Liver (tissue), 3 donors: ENCODE data around the gene DCST2.

Experiments
- EGR1 ChIP-seq, 2 donors: IDR thresholded peaks; 2 replicates each; pipeline ENCODE4 v1.6.1; 2016 to 2018; ENCODE audit warnings: antibody characterized with exemption in 2 of 2, low read depth in 2 of 2
- HNF4A ChIP-seq, 2 donors: conservative IDR thresholded peaks; 2 replicates each; pipeline ENCODE4 v1.6.1; 2016; ENCODE audit warnings: antibody characterized with exemption in 2 of 2, mild to moderate bottlenecking in 2 of 2
- HNF4G ChIP-seq: IDR thresholded peaks from 2 replicates; pipeline ENCODE4 v1.6.1; 2016; ENCODE audit warnings: antibody characterized with exemption
- JUND ChIP-seq, 2 donors: IDR thresholded peaks; 2 replicates each; pipeline ENCODE4 v1.6.1; 2016; ENCODE audit warnings: antibody characterized with exemption in 2 of 2
- RAD21 ChIP-seq, 2 donors: IDR thresholded peaks; 2 replicates each; pipeline ENCODE4 v1.6.1; 2016; ENCODE audit warnings: antibody characterized with exemption in 2 of 2, mild to moderate bottlenecking in 2 of 2
- RXRA ChIP-seq, 2 donors: IDR thresholded peaks; 2 replicates each; pipeline ENCODE4 v1.6.1; 2017 to 2018; ENCODE audit warnings: antibody characterized with exemption in 2 of 2, mild to moderate bottlenecking in 1 of 2
- SP1 ChIP-seq: IDR thresholded peaks from 2 replicates; pipeline ENCODE4 v1.6.1; 2018; ENCODE audit warnings: antibody characterized with exemption, mild to moderate bottlenecking
- TAF1 ChIP-seq: conservative IDR thresholded peaks from 2 replicates; pipeline ENCODE4 v1.6.1; 2016; ENCODE audit warnings: antibody characterized with exemption, mild to moderate bottlenecking
- YY1 ChIP-seq: IDR thresholded peaks from 2 replicates; pipeline ENCODE4 v1.6.1; 2016; ENCODE audit warnings: antibody characterized with exemption, mild to moderate bottlenecking
- TF ChIP-seq, protein P1 (sequence below): IDR thresholded peaks from 2 replicates; pipeline ENCODE4 v1.6.1; 2016; ENCODE audit warnings: antibody characterized with exemption
- TF ChIP-seq, protein P2 (sequence below): fragments of 150-350 bp; IDR thresholded peaks from 2 replicates; pipeline ENCODE4 v1.5.1; 2017; ENCODE audit warnings: improper control_type of control experiment, low read depth, low read length; ENCODE audit not compliant: missing input control
- TF ChIP-seq, protein P3 (sequence below): IDR thresholded peaks from 2 replicates; pipeline ENCODE4 v1.6.1; 2016; ENCODE audit warnings: antibody characterized with exemption, mild to moderate bottlenecking
- TF ChIP-seq, protein P4 (sequence below): IDR thresholded peaks from 2 replicates; pipeline ENCODE4 v1.6.1; 2016; ENCODE audit warnings: antibody characterized with exemption
- TF ChIP-seq, protein P5 (sequence below): IDR thresholded peaks from 2 replicates; pipeline ENCODE4 v1.6.1; 2016; ENCODE audit warnings: antibody characterized with exemption
- donor health status: healthy.
- donor health status: healthy.

DNA sequence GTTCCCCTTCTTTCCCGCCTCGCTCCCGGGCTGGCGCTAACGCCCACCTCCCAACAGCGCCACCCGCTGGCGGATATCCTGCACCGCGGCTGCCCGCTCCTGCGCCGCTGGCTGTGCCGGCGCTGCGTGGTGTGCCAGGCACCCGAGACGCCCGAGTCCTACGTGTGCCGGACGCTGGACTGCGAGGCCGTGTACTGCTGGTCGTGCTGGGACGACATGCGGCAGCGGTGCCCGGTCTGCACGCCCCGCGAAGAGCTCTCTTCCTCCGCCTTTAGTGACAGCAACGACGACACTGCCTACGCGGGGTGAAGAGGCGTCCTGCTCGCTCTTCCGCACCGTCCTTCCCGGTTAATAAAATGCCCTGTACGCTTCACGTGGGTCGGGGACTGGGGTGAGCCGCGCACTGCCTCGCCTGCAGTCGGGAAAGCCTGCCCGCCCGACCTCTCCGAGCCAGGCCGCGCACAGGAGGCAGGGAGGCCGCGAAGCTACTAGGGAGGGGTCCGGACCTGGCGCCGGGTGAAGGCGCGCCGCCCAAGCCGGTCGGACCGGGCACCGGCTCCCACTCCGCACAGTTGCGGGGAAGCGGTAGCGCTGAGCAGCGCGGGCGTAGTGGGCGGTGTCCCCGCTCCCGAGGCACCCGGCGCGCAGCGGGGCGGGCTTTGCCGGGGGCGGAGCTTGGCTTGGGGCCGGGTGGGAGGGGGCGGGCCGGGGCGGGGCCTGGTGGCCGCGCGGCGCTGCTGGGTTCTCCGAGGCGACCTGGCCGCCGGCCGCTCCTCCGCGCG, 17.2 kb upstream of the DCST2 start, which contains the start of gene ADAM15:
- TF ChIP-seq JUND (IDR thresholded peaks at IDR 0.05) = no peak
- TF ChIP-seq, protein P1, sequence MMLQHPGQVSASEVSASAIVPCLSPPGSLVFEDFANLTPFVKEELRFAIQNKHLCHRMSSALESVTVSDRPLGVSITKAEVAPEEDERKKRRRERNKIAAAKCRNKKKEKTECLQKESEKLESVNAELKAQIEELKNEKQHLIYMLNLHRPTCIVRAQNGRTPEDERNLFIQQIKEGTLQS = no peak
- TF ChIP-seq, protein P2, sequence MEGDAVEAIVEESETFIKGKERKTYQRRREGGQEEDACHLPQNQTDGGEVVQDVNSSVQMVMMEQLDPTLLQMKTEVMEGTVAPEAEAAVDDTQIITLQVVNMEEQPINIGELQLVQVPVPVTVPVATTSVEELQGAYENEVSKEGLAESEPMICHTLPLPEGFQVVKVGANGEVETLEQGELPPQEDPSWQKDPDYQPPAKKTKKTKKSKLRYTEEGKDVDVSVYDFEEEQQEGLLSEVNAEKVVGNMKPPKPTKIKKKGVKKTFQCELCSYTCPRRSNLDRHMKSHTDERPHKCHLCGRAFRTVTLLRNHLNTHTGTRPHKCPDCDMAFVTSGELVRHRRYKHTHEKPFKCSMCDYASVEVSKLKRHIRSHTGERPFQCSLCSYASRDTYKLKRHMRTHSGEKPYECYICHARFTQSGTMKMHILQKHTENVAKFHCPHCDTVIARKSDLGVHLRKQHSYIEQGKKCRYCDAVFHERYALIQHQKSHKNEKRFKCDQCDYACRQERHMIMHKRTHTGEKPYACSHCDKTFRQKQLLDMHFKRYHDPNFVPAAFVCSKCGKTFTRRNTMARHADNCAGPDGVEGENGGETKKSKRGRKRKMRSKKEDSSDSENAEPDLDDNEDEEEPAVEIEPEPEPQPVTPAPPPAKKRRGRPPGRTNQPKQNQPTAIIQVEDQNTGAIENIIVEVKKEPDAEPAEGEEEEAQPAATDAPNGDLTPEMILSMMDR = peak; percentile 91
- no peak for TF ChIP-seq YY1
- TF ChIP-seq, protein P3, sequence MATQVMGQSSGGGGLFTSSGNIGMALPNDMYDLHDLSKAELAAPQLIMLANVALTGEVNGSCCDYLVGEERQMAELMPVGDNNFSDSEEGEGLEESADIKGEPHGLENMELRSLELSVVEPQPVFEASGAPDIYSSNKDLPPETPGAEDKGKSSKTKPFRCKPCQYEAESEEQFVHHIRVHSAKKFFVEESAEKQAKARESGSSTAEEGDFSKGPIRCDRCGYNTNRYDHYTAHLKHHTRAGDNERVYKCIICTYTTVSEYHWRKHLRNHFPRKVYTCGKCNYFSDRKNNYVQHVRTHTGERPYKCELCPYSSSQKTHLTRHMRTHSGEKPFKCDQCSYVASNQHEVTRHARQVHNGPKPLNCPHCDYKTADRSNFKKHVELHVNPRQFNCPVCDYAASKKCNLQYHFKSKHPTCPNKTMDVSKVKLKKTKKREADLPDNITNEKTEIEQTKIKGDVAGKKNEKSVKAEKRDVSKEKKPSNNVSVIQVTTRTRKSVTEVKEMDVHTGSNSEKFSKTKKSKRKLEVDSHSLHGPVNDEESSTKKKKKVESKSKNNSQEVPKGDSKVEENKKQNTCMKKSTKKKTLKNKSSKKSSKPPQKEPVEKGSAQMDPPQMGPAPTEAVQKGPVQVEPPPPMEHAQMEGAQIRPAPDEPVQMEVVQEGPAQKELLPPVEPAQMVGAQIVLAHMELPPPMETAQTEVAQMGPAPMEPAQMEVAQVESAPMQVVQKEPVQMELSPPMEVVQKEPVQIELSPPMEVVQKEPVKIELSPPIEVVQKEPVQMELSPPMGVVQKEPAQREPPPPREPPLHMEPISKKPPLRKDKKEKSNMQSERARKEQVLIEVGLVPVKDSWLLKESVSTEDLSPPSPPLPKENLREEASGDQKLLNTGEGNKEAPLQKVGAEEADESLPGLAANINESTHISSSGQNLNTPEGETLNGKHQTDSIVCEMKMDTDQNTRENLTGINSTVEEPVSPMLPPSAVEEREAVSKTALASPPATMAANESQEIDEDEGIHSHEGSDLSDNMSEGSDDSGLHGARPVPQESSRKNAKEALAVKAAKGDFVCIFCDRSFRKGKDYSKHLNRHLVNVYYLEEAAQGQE = peak; percentile 45
- TF ChIP-seq, protein P4, sequence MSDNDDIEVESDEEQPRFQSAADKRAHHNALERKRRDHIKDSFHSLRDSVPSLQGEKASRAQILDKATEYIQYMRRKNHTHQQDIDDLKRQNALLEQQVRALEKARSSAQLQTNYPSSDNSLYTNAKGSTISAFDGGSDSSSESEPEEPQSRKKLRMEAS = no peak
- peak; percentile 62 to 78 for TF ChIP-seq RAD21 (IDR thresholded peaks at IDR 0.05)
- TF ChIP-seq SP1 = peak; percentile 47
- TF ChIP-seq, protein P5, sequence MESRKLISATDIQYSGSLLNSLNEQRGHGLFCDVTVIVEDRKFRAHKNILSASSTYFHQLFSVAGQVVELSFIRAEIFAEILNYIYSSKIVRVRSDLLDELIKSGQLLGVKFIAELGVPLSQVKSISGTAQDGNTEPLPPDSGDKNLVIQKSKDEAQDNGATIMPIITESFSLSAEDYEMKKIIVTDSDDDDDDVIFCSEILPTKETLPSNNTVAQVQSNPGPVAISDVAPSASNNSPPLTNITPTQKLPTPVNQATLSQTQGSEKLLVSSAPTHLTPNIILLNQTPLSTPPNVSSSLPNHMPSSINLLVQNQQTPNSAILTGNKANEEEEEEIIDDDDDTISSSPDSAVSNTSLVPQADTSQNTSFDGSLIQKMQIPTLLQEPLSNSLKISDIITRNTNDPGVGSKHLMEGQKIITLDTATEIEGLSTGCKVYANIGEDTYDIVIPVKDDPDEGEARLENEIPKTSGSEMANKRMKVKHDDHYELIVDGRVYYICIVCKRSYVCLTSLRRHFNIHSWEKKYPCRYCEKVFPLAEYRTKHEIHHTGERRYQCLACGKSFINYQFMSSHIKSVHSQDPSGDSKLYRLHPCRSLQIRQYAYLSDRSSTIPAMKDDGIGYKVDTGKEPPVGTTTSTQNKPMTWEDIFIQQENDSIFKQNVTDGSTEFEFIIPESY = no peak
- TF ChIP-seq TAF1 = no peak
- TF ChIP-seq HNF4G = no peak
- no peak for TF ChIP-seq RXRA (IDR thresholded peaks at IDR 0.05)
- no peak for TF ChIP-seq EGR1 (IDR thresholded peaks at IDR 0.05; ENCODE audit: low read depth in 2 of 2)
- no peak for TF ChIP-seq HNF4A (conservative IDR thresholded peaks at IDR 0.05)
